H9 (cell line): ENCODE results near the gene CDK17. TPM values are rescaled to one million over a fixed set of nuclear protein-coding genes. Genes with fewer than 3 reads are reported as not detected.

ENCODE experiments used
- DNase-seq: peaks from one replicate; pipeline ENCODE4 v3.0.0-alpha.2; 2017
- H2AFZ ChIP-seq: one replicate; pipeline ENCODE4 v1.6.1; 2013; ENCODE audit warnings: mild to moderate bottlenecking, low read length, control low read depth, moderate library complexity
- H2AK5ac ChIP-seq: 2 replicates; pipeline ENCODE4 v1.6.1; 2013; ENCODE audit warnings: low read length, control low read depth, mixed read lengths; ENCODE audit not compliant: insufficient read length
- H2BK120ac ChIP-seq: one replicate; pipeline ENCODE4 v1.6.1; 2013; ENCODE audit warnings: low read depth, mild to moderate bottlenecking, low read length, control low read depth, inconsistent platforms; ENCODE audit not compliant: poor library complexity, severe bottlenecking
- H2BK12ac ChIP-seq: 2 replicates; pipeline ENCODE4 v1.6.1; 2013; ENCODE audit warnings: low read length, control low read depth, mixed read lengths, low read depth; ENCODE audit not compliant: insufficient read length
- H2BK15ac ChIP-seq: 2 replicates; pipeline ENCODE4 v1.6.1; 2013; ENCODE audit warnings: low read depth, low read length, control low read depth
- H2BK20ac ChIP-seq: one replicate; pipeline ENCODE4 v1.6.1; 2013; ENCODE audit warnings: low read depth, mild to moderate bottlenecking, low read length, control low read depth, inconsistent platforms; ENCODE audit not compliant: poor library complexity, severe bottlenecking
- H2BK5ac ChIP-seq: 2 replicates; pipeline ENCODE4 v1.6.1; 2013; ENCODE audit warnings: low read length, control low read depth, mixed read lengths; ENCODE audit not compliant: insufficient read length
- H3K14ac ChIP-seq: 2 replicates; pipeline ENCODE4 v1.6.1; 2013; ENCODE audit warnings: low read length, control low read depth; ENCODE audit not compliant: insufficient read depth
- H3K18ac ChIP-seq: 2 replicates; pipeline ENCODE4 v1.6.1; 2013; ENCODE audit warnings: low read depth, mild to moderate bottlenecking, mixed read lengths, low read length, control low read depth; ENCODE audit not compliant: insufficient read length
- H3K23ac ChIP-seq: 2 replicates; pipeline ENCODE4 v1.6.1; 2013; ENCODE audit warnings: low read length, control low read depth, mixed read lengths, low read depth; ENCODE audit not compliant: insufficient read length
- H3K23me2 ChIP-seq: 2 replicates; pipeline ENCODE4 v1.6.1; 2013; ENCODE audit warnings: low read depth, mild to moderate bottlenecking, mixed read lengths, low read length, control low read depth; ENCODE audit not compliant: insufficient read length, poor library complexity, severe bottlenecking
- H3K27ac ChIP-seq: 2 replicates; pipeline ENCODE4 v1.5.1; 2013; ENCODE audit warnings: low read length, control low read depth, mixed read lengths, low read depth; ENCODE audit not compliant: insufficient read length
- H3K27me3 ChIP-seq: 2 replicates; pipeline ENCODE4 v1.6.1; 2013; ENCODE audit warnings: low read length, control low read depth, inconsistent platforms; ENCODE audit not compliant: insufficient read depth
- H3K4ac ChIP-seq: 2 replicates; pipeline ENCODE4 v1.6.1; 2013; ENCODE audit warnings: low read depth, mild to moderate bottlenecking, control low read depth, inconsistent platforms, low read length, moderate library complexity
- H3K4me1 ChIP-seq: 2 replicates; pipeline ENCODE4 v1.6.1; 2013; ENCODE audit warnings: low read length, control low read depth, inconsistent platforms; ENCODE audit not compliant: insufficient read depth
- H3K4me2 ChIP-seq: 2 replicates; pipeline ENCODE4 v1.6.1; 2013; ENCODE audit warnings: low read length, control low read depth, mixed read lengths; ENCODE audit not compliant: insufficient read length, insufficient read depth
- H3K56ac ChIP-seq: 2 replicates; pipeline ENCODE4 v1.6.1; 2013; ENCODE audit warnings: low read depth, mild to moderate bottlenecking, mixed read lengths, low read length, control low read depth; ENCODE audit not compliant: insufficient read length
- H3K79me1 ChIP-seq: 2 replicates; pipeline ENCODE4 v1.6.1; 2013; ENCODE audit warnings: low read depth, mild to moderate bottlenecking, moderate library complexity, low read length, control low read depth, inconsistent platforms; ENCODE audit not compliant: insufficient read depth, poor library complexity, severe bottlenecking
- H3K79me2 ChIP-seq: 2 replicates; pipeline ENCODE4 v1.6.1; 2013; ENCODE audit warnings: low read length, control low read depth, inconsistent platforms; ENCODE audit not compliant: insufficient read depth
- H3K9ac ChIP-seq: 2 replicates; pipeline ENCODE4 v1.6.1; 2013; ENCODE audit warnings: low read length, control low read depth, mixed read lengths; ENCODE audit not compliant: insufficient read length; ENCODE audit errors: extremely low read depth
- H3K9me3 ChIP-seq: one replicate; pipeline ENCODE4 v1.6.1; 2013; ENCODE audit warnings: low read depth, low read length, inconsistent platforms; ENCODE audit not compliant: control insufficient read depth
- H3T11ph ChIP-seq: one replicate; pipeline ENCODE4 v1.6.1; 2013; ENCODE audit warnings: mild to moderate bottlenecking, low read length, control low read depth, inconsistent platforms
- H4K20me1 ChIP-seq: one replicate; pipeline ENCODE4 v1.6.1; 2013; ENCODE audit not compliant: control insufficient read depth, insufficient read length, insufficient read depth
- H4K5ac ChIP-seq: 2 replicates; pipeline ENCODE4 v1.6.1; 2013; ENCODE audit warnings: low read depth, mild to moderate bottlenecking, mixed read lengths, low read length, control low read depth; ENCODE audit not compliant: insufficient read length
- H4K8ac ChIP-seq: replicated peaks from 2 replicates; pipeline ENCODE4 v1.6.1; 2013; ENCODE audit warnings: low read length, control low read depth, mixed read lengths, low read depth; ENCODE audit not compliant: insufficient read length
- H4K91ac ChIP-seq: 2 replicates; pipeline ENCODE4 v1.6.1; 2013; ENCODE audit warnings: low read depth, mild to moderate bottlenecking, moderate library complexity, mixed read lengths, low read length, control low read depth; ENCODE audit not compliant: insufficient read length
- H3K27ac Mint-ChIP-seq, 3 experiments: 2 replicates in 2 of 3; 3 replicates in 1 of 3; pipeline ENCODE4 v1.8.0; 2020 to 2021; ENCODE audit warnings: mixed read lengths in 3 of 3, mild to moderate bottlenecking in 1 of 3, moderate library complexity in 1 of 3
- H3K27me3 Mint-ChIP-seq: 2 replicates; pipeline ENCODE4 v1.8.0; 2021; ENCODE audit warnings: low read depth, mild to moderate bottlenecking, moderate library complexity, mixed read lengths
- H3K36me3 Mint-ChIP-seq, 3 experiments: 2 replicates in 2 of 3; 3 replicates in 1 of 3; pipeline ENCODE4 v1.8.0; 2020 to 2021; ENCODE audit warnings: low read depth in 3 of 3, mixed read lengths in 3 of 3; ENCODE audit not compliant: insufficient read depth in 1 of 3
- H3K4me1 Mint-ChIP-seq, 2 experiments: 2 replicates each; pipeline ENCODE4 v1.8.0; 2020; ENCODE audit warnings: mixed read lengths in 2 of 2
- H3K4me3 Mint-ChIP-seq, 2 experiments: 2 replicates in 1 of 2; 3 replicates in 1 of 2; pipeline ENCODE4 v1.8.0; 2020 to 2021; ENCODE audit warnings: mild to moderate bottlenecking in 2 of 2, mixed read lengths in 2 of 2, moderate library complexity in 1 of 2
- H3K9me3 Mint-ChIP-seq, 2 experiments: 2 replicates in 1 of 2; 3 replicates in 1 of 2; pipeline ENCODE4 v1.8.0; 2020; ENCODE audit warnings: mild to moderate bottlenecking in 2 of 2, mixed read lengths in 2 of 2, moderate library complexity in 1 of 2
- total RNA-seq: library from RNA; stranded (reverse); gene quantifications from 2 replicates; pipeline ENCODE4 v1.2.1, GENCODE V29; 2021
- TF ChIP-seq, protein P1 (sequence below): fragments of 200-600 bp; sonication (generic); conservative IDR thresholded peaks from 3 replicates; pipeline ENCODE4 v1.8.0; 2021; ENCODE audit warnings: antibody characterized with exemption, mild to moderate bottlenecking

The CDK17 gene
- total RNA-seq, 1 experiment from 2014 or later: 28.8 TPM

DNA sequence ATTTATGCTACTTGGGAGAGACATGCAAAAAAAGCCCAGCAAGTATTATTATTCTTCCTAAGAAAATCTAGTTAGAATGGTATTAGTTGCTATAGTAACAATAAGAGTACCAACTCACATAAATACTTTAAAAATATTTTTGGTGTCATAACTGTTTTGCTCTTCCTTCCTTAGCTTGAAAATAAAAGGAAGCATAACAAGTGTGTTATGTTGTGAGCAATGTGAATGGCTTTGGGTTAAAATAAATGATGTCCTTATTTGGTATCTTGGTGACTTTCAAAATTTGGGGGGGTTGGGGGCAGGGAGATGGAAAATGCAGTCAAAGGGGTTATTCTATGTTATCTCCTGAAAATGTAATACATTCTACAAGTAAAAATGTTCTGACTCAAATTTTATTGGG lies 115.1 kb downstream of the CDK17 start:
- H2AFZ ChIP-seq: no peak overlapping the region
- DNase-seq: no peak
- H3K18ac ChIP-seq: no peak overlapping the region
- no peak overlapping the region for H2BK5ac ChIP-seq
- no peak overlapping the region for H3K14ac ChIP-seq
- no peak overlapping the region for H2AK5ac ChIP-seq
- no peak overlapping the region for H2BK20ac ChIP-seq
- Mint-ChIP-seq H3K27me3 (no peaks in the 10 kb centered on the region), H3K36me3 (peaks cover 20 to 61% (median 41%) of the 10 kb centered on the region in 3 experiments; a peak in 6 of 7 replicates), H3K9me3 (no peaks in the 10 kb centered on the region), H3K4me3 (no peak overlapping the region), H3K27ac (no peak overlapping the region), H3K4me1 (peaks cover 9% of the 10 kb centered on the region in 2 experiments)
- H3K23me2 ChIP-seq: no peaks in the 10 kb centered on the region
- H3T11ph ChIP-seq: no peak overlapping the region
- H4K20me1 ChIP-seq: no peaks in the 10 kb centered on the region
- no peak overlapping the region for H2BK15ac ChIP-seq
- H4K8ac ChIP-seq: no peak overlapping the region
- H3K23ac ChIP-seq: no peak overlapping the region
- H3K27ac ChIP-seq: no peak overlapping the region
- H3K4me1 ChIP-seq: no peaks in the 10 kb centered on the region
- H4K5ac ChIP-seq: no peak overlapping the region
- no peaks in the 10 kb centered on the region for H3K79me2 ChIP-seq
- no peaks in the 10 kb centered on the region for H3K27me3 ChIP-seq
- H2BK120ac ChIP-seq: no peak overlapping the region
- H3K9me3 ChIP-seq: no peaks in the 10 kb centered on the region
- H3K56ac ChIP-seq: no peak overlapping the region
- no peak overlapping the region for H2BK12ac ChIP-seq
- H4K91ac ChIP-seq: no peak overlapping the region
- no peaks in the 10 kb centered on the region for H3K79me1 ChIP-seq
- H3K9ac ChIP-seq: no peak overlapping the region
- TF ChIP-seq, protein P1, sequence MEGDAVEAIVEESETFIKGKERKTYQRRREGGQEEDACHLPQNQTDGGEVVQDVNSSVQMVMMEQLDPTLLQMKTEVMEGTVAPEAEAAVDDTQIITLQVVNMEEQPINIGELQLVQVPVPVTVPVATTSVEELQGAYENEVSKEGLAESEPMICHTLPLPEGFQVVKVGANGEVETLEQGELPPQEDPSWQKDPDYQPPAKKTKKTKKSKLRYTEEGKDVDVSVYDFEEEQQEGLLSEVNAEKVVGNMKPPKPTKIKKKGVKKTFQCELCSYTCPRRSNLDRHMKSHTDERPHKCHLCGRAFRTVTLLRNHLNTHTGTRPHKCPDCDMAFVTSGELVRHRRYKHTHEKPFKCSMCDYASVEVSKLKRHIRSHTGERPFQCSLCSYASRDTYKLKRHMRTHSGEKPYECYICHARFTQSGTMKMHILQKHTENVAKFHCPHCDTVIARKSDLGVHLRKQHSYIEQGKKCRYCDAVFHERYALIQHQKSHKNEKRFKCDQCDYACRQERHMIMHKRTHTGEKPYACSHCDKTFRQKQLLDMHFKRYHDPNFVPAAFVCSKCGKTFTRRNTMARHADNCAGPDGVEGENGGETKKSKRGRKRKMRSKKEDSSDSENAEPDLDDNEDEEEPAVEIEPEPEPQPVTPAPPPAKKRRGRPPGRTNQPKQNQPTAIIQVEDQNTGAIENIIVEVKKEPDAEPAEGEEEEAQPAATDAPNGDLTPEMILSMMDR: no peak
- no peak overlapping the region for H3K4ac ChIP-seq
- no peak overlapping the region for H3K4me2 ChIP-seq
